A673 (cell line): ENCODE data around the gene RBSN. TPM values are rescaled to one million over a fixed set of nuclear protein-coding genes. Genes with fewer than 3 reads are reported as not detected.

Experiments used
- BruUV-seq: library from RNA; stranded (reverse); fragments of 400-500 nt; replicated peaks from 2 replicates; lab custom pipeline; 2021; lab: Mats Ljungman, UMichigan
- CTCF ChIA-PET: fragments of 300-600 bp; sonication (Branson Sonifier 250); formaldehyde crosslinking; loops from one replicate; lab custom pipeline; 2022; ENCODE audit warnings: antibody characterized with exemption; lab: Charles Lee
- POLR2A ChIA-PET: fragments of 300-600 bp; sonication (Branson Sonifier 250); formaldehyde crosslinking; loops from one replicate; lab custom pipeline; 2022; ENCODE audit warnings: antibody characterized with exemption; ENCODE audit not compliant: low non-redundant PET; lab: Charles Lee
- DNase-seq: peaks from one replicate; pipeline ENCODE4 v3.0.0-alpha.2; 2015; ENCODE audit warnings: low spot score
- H3K27ac ChIP-seq: fragments of 200-600 bp; sonication (generic); 2 replicates; pipeline ENCODE4 v1.5.1; 2016; ENCODE audit warnings: mixed run types, low read depth, mild to moderate bottlenecking, mixed read lengths, antibody characterized with exemption, low read length; ENCODE audit not compliant: poor library complexity, severe bottlenecking
- H3K27me3 ChIP-seq: fragments of 200-600 bp; sonication (generic); replicated peaks from 2 replicates; pipeline ENCODE4 v1.6.1; 2017; ENCODE audit warnings: mixed run types, low read depth, mild to moderate bottlenecking, mixed read lengths, antibody characterized with exemption, low read length; ENCODE audit not compliant: insufficient read depth, poor library complexity
- H3K36me3 ChIP-seq: fragments of 200-600 bp; sonication (generic); 2 replicates; pipeline ENCODE4 v1.6.1; 2016; ENCODE audit warnings: mixed run types, mild to moderate bottlenecking, mixed read lengths, antibody characterized with exemption, low read length; ENCODE audit not compliant: insufficient read depth, poor library complexity, severe bottlenecking
- H3K4me1 ChIP-seq: fragments of 200-600 bp; sonication (generic); 2 replicates; pipeline ENCODE4 v1.6.1; 2017; ENCODE audit warnings: mixed run types, mild to moderate bottlenecking, mixed read lengths, antibody characterized with exemption, low read length; ENCODE audit not compliant: insufficient read depth, poor library complexity, severe bottlenecking
- H3K4me3 ChIP-seq: fragments of 200-600 bp; sonication (generic); 2 replicates; pipeline ENCODE4 v1.5.1; 2016; ENCODE audit warnings: low read depth, mixed run types, mild to moderate bottlenecking, mixed read lengths, low read length; ENCODE audit not compliant: poor library complexity, severe bottlenecking
- H3K9me3 ChIP-seq: fragments of 200-600 bp; sonication (generic); 2 replicates; pipeline ENCODE4 v1.6.1; 2016; ENCODE audit warnings: mixed run types, low read depth, mild to moderate bottlenecking, mixed read lengths, antibody characterized with exemption, low read length; ENCODE audit not compliant: poor library complexity, severe bottlenecking
- CTCF ChIP-seq: fragments of 300-800, 200-600 bp; sonication (generic); conservative IDR thresholded peaks from 2 replicates; pipeline ENCODE4 v1.5.1; 2017; ENCODE audit warnings: low read depth, mild to moderate bottlenecking, antibody characterized with exemption, low read length, moderate library complexity, mixed read lengths
- EZH2 ChIP-seq: fragments of 200-600 bp; sonication (generic); IDR thresholded peaks from 2 replicates; pipeline ENCODE4 v1.6.1; 2017; ENCODE audit warnings: borderline replicate concordance, low read depth, mild to moderate bottlenecking, mixed read lengths, antibody characterized with exemption, low read length; ENCODE audit not compliant: poor library complexity, severe bottlenecking
- intact Hi-C: fragments of 100-400 bp; cut with micrococcal nuclease; formaldehyde crosslinking; loops from one replicate; pipeline ENCODE4 v1.10.0; 2022; ENCODE audit not compliant: unreplicated experiment
- total RNA-seq: library from RNA; stranded (reverse); gene quantifications from 2 replicates; pipeline ENCODE4 v1.2.3, GENCODE V29; 2021

Gene RBSN
- total RNA-seq, 1 experiment from 2014 or later, result 31.2 TPM

- Histone ChIP-seq H3K36me3 (peaks cover 93% of the 10 kb centered on the region), H3K4me1 (peaks cover 33% of the 10 kb centered on the region), H3K27me3 (no peaks in the 10 kb centered on the region), H3K9me3 (no peaks in the 10 kb centered on the region), H3K4me3 (no peak overlapping the region), H3K27ac (peak overlapping the region; percentile 5)
- TF ChIP-seq CTCF (no peak), EZH2 (no peak)
- ChIA-PET CTCF (no interaction called here), POLR2A (no interaction called here)
- intact Hi-C loops, result loop anchor here (5.0 kb wide), 1 partner anchor 115 kb away; no protein-coding TSS in a partner anchor
- BruUV-seq, result no TSS peak
- no peak for DNase-seq
Observed at GRCh38 chr3:15041950-15042349, 57.0 kb downstream of the RBSN start.

- POLR2A ChIA-PET, result no interaction called here
- TF ChIP-seq EZH2, result no peak
- TF ChIP-seq CTCF, result no peak
- Histone ChIP-seq H3K4me1 (peaks cover 33% of the 10 kb centered on the region), H3K4me3 (no peak overlapping the region), H3K27me3 (no peaks in the 10 kb centered on the region), H3K9me3 (no peaks in the 10 kb centered on the region), H3K36me3 (peaks cover 87% of the 10 kb centered on the region), H3K27ac (no peak overlapping the region)
- intact Hi-C loops, result loop anchor here (5.0 kb wide), 1 partner anchor 114 kb away; no protein-coding TSS in a partner anchor
- no TSS peak for BruUV-seq
- CTCF ChIA-PET, result no interaction called here
- no peak for DNase-seq
Observed at GRCh38 chr3:15040844-15041243, 58.1 kb downstream of the RBSN start.

- no peaks in the 10 kb centered on the region for H3K27me3 ChIP-seq
- peaks cover 84% of the 10 kb centered on the region for H3K36me3 ChIP-seq
- H3K9me3 ChIP-seq, result no peaks in the 10 kb centered on the region
- H3K27ac ChIP-seq, result no peak overlapping the region
- no peak for TF ChIP-seq CTCF
- no peak for TF ChIP-seq EZH2
- intact Hi-C loops, result no loop called here
- no TSS peak for BruUV-seq
- H3K4me3 ChIP-seq, result no peak overlapping the region
- peaks cover 16% of the 10 kb centered on the region for H3K4me1 ChIP-seq
- ChIA-PET POLR2A (no interaction called here), CTCF (no interaction called here)
- no peak for DNase-seq
Observed at GRCh38 chr3:15038306-15038705, 60.6 kb downstream of the RBSN start.
